Activated CD4-positive, alpha-beta T cell treated with anti-CD3 and anti-CD28 coated beads for 36 hours (primary cell): ENCODE measurements around the gene BLCAP. TPM values are rescaled to one million over a fixed set of nuclear protein-coding genes. Genes with fewer than 3 reads are reported as not detected.
"Not testable (repeated sequence)": the region's sequence is repeated elsewhere in the genome, so short reads cannot be mapped to it uniquely, and the experiment has no call there.

Source experiments
- ATAC-seq: fragments of 200-7000 bp; cut with Tn5 transposase; one replicate; pipeline ENCODE4 v1.10.0; 2021; ENCODE audit warnings: mild to moderate bottlenecking, moderate library complexity
- CTCF ChIA-PET: fragments of 350-600 bp; sonication (Branson Sonifier 250); formaldehyde crosslinking; loops from one replicate; lab custom pipeline; 2021; ENCODE audit warnings: antibody characterized with exemption; lab: Charles Lee
- POLR2A ChIA-PET: fragments of 350-600 bp; sonication (Branson Sonifier 250); formaldehyde crosslinking; loops from one replicate; lab custom pipeline; 2021; ENCODE audit warnings: antibody characterized with exemption, inconsistent platforms; lab: Charles Lee
- DNase-seq: peaks from one replicate; pipeline ENCODE4 v3.0.0-alpha.2; 2020
- H3K27ac Mint-ChIP-seq: one replicate; pipeline ENCODE4 v1.8.0; 2021; ENCODE audit warnings: mixed read lengths
- H3K27me3 Mint-ChIP-seq: one replicate; pipeline ENCODE4 v1.8.0; 2021; ENCODE audit warnings: mixed read lengths
- H3K36me3 Mint-ChIP-seq: one replicate; pipeline ENCODE4 v1.8.0; 2021; ENCODE audit warnings: low read depth, mixed read lengths
- H3K4me1 Mint-ChIP-seq: one replicate; pipeline ENCODE4 v1.8.0; 2021; ENCODE audit warnings: mixed read lengths
- H3K4me3 Mint-ChIP-seq: one replicate; pipeline ENCODE4 v1.8.0; 2021; ENCODE audit warnings: mild to moderate bottlenecking, moderate library complexity, mixed read lengths
- H3K9me3 Mint-ChIP-seq: one replicate; pipeline ENCODE4 v1.8.0; 2021; ENCODE audit warnings: low read depth, mixed read lengths
- intact Hi-C, 2 experiments: fragments of 100-400 bp; cut with DNase I in 1 of 2; cut with micrococcal nuclease in 1 of 2; formaldehyde crosslinking; loops; one replicate each; pipeline versions ENCODE4 v1.14.2 to v1.15.1; 2022 to 2024; cut with DNase I, micrococcal nuclease
- total RNA-seq, 2 experiments: library from RNA; stranded (reverse); gene quantifications; one replicate each; pipeline ENCODE4 v1.2.3, GENCODE V29; 2021

BLCAP gene, protein sequence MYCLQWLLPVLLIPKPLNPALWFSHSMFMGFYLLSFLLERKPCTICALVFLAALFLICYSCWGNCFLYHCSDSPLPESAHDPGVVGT
- 10 to 100 TPM; 17.7 to 18.6 TPM for total RNA-seq

DNA sequence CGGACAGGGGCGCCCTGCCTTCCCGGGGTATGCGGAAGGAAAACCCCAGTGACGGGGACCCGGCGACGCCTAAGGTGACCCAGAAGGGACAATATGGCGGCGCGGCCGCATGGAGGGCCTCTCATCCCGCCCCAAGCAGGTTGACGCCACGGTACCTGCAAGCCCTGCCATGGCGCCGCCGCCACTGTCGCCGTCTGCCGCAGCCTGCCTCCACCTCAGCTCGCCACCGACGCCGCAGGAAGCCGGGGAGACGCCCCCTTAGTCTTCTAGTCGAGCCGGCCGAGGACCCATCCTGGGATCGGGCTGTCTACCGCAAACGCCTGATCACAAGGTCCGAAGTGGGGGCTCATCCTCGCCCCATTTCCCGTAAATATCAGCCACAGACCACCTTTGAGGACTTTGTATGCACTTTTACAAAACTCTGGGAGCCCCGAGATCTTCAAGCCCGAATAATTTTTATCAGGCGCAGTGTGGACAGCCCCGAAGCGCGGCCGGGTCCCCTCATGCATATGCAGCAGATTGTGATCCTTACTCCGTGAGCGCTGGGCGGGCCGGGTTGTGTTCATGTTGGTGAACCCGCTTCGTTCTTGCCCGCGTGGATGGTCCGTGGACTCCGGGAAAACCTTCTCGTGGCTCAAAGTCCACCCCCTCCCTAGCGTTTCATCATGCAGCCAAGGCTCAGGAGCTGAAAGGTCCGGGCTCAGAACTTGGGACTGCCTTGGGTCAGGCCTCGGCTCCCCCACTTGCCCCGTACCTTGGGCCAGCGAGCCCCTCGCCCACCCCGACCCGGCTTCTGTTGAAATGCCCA lies at the start of gene BLCAP:
Gene BLCAP (minus strand): TSS at position 239 of the 808 bp plus-strand sequence. CDS start 8,702 bp downstream, outside the sequence.
- H3K36me3 Mint-ChIP-seq: peaks cover 2% of the 10 kb centered on the region
- ATAC-seq: peak; percentile 89
- peak; percentile 94 for DNase-seq
- H3K27ac Mint-ChIP-seq: peak within 1 kb of the TSS; percentile 98
- POLR2A ChIA-PET: no interaction called here
- no peaks in the 10 kb centered on the region for H3K9me3 Mint-ChIP-seq
- H3K27me3 Mint-ChIP-seq: no peaks in the 10 kb centered on the region
- CTCF ChIA-PET: interaction anchor here (1.0 to 1.6 kb wide), 5 partner anchors 19 to 545 kb away, joined by 3 to 5 read pairs (median 3); no protein-coding TSS in a partner anchor
- intact Hi-C loops: loop anchor here (1.0 to 10.0 kb wide), 10 partner anchors 116 to 907 kb away; partner anchors contain the start of genes MANBAL (in 2 of the 2), CTNNBL1 (in 1 of the 2), MROH8 (in 1 of the 2) and RBL1 (in 1 of the 2)
- H3K4me3 Mint-ChIP-seq: peak within 1 kb of the TSS; percentile 76
- H3K4me1 Mint-ChIP-seq: peaks cover 43% of the 10 kb centered on the region

DNA sequence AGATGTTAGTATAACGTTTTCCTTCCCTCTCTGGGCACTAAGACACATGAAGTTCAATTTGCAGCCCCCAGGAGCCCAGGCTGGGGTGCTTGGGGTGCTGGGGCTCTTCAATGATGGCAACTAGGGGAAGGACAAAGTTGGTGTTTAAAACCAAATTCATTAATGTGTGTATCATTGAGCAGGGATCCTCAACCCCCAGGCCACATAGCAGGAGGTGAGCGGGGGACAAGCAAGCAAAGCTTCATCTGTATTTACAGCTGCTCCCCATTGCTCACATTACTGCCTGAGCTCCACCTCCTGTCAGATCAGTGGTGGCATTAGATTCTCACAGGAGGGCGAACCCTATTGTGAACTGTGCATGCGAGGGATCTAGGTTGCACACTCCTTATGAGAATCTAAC lies 49.8 kb upstream of the BLCAP start:
- intact Hi-C loops, H3K36me3 Mint-ChIP-seq, H3K9me3 Mint-ChIP-seq, H3K4me3 Mint-ChIP-seq, ATAC-seq, H3K4me1 Mint-ChIP-seq, H3K27ac Mint-ChIP-seq, DNase-seq, POLR2A ChIA-PET: not testable (repeated sequence)
- CTCF ChIA-PET: interaction anchor here (0.6 kb wide), 1 partner anchor 349 kb away, joined by 3 read pairs; no protein-coding TSS in a partner anchor
- peaks cover 28% of the 10 kb centered on the region for H3K27me3 Mint-ChIP-seq

DNA sequence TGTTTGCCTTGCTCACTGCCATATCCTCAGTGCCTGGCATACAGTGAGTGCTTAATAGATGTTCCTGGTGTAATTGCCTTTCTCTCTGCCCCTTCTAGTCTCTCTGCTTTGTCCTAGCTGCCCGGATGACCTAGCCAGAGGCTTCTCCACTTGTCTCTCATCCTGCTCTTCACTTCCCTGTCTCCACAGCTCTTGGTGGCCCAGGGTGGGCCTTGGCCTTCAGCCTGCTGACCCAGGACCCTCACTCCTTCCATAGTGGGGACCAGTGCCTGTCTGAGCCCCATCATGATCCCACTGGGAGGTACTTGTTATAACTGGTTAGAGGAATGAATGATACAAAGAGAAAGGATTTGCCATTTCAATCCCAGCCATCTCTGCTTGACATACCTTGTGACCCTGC lies 49.2 kb upstream of the BLCAP start:
- intact Hi-C loops: no loop called here
- Mint-ChIP-seq H3K27me3 (peaks cover 28% of the 10 kb centered on the region), H3K27ac (no peak overlapping the region), H3K36me3 (no peaks in the 10 kb centered on the region), H3K4me3 (no peak overlapping the region), H3K4me1 (no peaks in the 10 kb centered on the region), H3K9me3 (no peaks in the 10 kb centered on the region)
- no peak for DNase-seq
- ChIA-PET POLR2A (no interaction called here), CTCF (no interaction called here)
- no peak for ATAC-seq

DNA sequence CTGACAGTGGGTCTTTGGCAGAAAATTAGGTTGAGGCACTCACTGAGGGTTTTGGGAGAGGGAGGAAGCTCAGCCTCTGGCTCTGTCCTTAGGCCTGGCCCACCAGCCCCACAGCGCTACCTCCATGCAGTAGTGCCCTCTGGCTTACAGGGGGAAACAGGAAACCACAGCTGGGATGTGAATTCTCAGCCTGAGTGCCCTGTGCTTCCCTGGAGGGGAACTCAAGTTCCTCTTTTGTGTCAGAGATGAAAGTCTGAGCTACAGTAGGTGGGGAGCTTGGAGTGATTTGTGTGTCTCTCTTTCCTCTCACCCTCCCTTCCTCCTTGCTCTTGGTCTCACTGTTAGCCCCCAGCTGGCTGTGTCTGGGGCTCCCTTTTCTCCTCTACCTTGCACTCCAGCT lies 48.2 kb upstream of the BLCAP start:
- Mint-ChIP-seq H3K4me3 (no peak overlapping the region), H3K27me3 (peaks cover 22% of the 10 kb centered on the region), H3K4me1 (no peaks in the 10 kb centered on the region), H3K9me3 (no peaks in the 10 kb centered on the region), H3K27ac (no peak overlapping the region), H3K36me3 (no peaks in the 10 kb centered on the region)
- DNase-seq (no peak), ATAC-seq (no peak)
- CTCF ChIA-PET: interaction anchor here (0.7 kb wide), 1 partner anchor 892 kb away, joined by 3 read pairs; no protein-coding TSS in a partner anchor
- POLR2A ChIA-PET: no interaction called here
- intact Hi-C loops: no loop called here

DNA sequence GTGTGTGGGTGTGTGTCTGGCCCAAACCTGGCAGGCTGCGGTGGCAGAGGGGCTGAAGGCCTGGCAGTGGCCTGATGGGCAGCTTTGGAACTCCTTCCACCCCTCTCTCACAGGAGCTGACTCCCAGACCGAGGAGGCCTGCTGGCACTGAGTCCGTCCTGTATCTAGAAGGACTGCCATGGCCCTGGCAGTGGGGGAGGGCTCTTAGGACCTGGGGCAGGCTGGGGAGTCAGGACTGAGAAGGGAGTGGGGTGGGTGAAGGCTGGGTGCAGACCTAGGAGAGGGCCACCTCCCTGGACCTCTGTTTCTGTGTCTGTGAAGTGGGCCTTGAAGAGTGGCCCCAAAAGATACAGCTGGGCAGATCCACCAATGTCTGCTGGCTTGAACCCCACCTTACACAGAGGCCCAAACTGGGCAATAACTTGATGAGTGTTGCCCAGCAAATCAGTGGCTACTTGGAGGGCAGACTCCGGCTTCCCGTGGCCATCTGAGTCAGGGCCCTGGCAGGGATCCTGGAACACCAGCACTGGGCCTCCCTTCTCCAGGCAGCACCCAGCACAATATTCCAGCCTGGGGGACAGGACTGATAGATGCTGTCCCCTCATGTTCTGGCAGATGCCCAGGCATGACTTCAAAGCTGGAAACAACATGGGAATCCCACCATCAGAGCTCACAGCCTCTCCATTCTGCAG lies 46.7 kb upstream of the BLCAP start:
- H3K9me3 Mint-ChIP-seq: no peaks in the 10 kb centered on the region
- ATAC-seq: no peak
- intact Hi-C loops: no loop called here

DNA sequence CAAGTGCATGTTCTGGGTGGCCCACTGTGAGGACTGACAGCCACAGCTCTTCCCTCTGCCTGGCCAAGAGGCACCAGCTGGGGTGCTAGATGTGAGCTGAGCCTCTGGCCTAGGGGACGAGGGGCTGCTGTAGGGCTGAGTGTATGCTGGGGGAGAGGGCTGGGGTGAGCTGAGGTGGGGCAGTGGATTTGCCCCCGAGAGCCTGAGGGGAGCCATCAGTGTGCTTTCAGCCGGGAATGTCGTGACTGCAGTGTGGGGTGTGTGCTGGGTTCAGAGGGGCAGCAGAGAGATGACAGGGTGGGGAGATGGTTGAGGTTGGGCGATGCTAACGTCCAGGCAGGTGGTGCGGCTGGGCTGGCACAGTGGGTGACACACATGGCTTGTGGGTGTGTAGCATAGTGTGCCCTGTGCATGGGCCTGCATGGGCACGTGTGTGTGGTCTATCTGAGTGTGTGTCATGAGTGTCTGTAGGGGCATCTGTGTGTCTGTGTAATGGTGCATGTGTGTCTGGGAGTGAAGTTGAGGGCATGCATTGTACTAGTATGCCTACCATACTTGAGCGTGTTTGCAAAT lies 46.0 kb upstream of the BLCAP start:
- no peak overlapping the region for H3K4me3 Mint-ChIP-seq
- H3K9me3 Mint-ChIP-seq: no peaks in the 10 kb centered on the region
- no peak for ATAC-seq
- POLR2A ChIA-PET: no interaction called here
- intact Hi-C loops: no loop called here
- CTCF ChIA-PET: interaction anchor here (0.6 kb wide), 1 partner anchor 26 kb away, joined by 3 read pairs; no protein-coding TSS in a partner anchor
- DNase-seq: no peak
- H3K27ac Mint-ChIP-seq: no peak overlapping the region
- no peaks in the 10 kb centered on the region for H3K4me1 Mint-ChIP-seq
- peaks cover 27% of the 10 kb centered on the region for H3K27me3 Mint-ChIP-seq
- no peaks in the 10 kb centered on the region for H3K36me3 Mint-ChIP-seq

More for the DNA sequence above, 46.7 kb upstream of the BLCAP start:
- Mint-ChIP-seq H3K27me3 (peaks cover 22% of the 10 kb centered on the region), H3K36me3 (no peaks in the 10 kb centered on the region), H3K4me1 (no peaks in the 10 kb centered on the region), H3K27ac (no peak overlapping the region), H3K4me3 (no peak overlapping the region)
- no peak for DNase-seq
- CTCF ChIA-PET: interaction anchor here (0.5 kb wide), 1 partner anchor 12 kb away, joined by 3 read pairs; no protein-coding TSS in a partner anchor
- POLR2A ChIA-PET: interaction anchor here (0.6 kb wide), 1 partner anchor 173 kb away, joined by 4 read pairs; no protein-coding TSS in a partner anchor

DNA sequence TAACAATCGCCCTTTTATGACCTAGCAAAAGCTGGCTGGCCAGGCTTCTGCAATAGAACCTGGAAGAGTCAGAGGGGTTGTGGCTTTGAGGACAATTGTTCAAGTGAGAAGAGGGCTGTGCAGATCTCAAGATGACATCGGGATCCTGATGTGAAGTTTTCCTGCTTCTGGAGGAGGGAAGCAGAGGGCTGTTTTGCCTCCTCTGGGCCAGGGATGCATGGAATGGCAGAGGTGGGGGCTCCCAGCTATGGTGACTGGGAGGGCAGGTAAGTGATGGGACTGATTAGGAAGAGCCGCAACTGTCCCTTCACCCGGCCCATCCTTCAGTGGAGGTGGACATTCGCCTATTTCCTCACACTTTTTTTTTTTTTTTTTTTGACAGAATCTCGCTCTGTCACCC lies 43.4 kb upstream of the BLCAP start:
- intact Hi-C loops: no loop called here
- CTCF ChIA-PET: no interaction called here

DNA sequence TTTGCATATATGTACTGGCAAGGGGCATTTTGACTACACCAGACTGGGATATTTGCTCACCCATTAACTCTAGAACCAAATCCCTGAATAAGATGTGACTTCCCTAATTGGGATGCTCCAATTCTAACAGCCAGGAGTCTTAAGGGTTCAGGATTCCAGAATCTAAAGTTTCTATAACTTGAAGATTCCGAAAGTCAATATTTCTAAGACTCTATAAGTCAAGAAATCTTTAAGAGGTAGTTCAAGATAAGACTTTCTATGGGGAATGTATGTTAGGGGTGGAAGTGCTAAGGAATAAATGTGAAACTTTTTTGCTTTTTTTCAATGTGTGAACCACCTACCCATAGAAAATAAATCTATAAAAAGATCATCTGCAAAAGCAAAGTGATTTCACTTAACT lies 42.7 kb upstream of the BLCAP start:
- Mint-ChIP-seq H3K4me1 (no peaks in the 10 kb centered on the region), H3K27ac (no peak overlapping the region), H3K27me3 (peaks cover 28% of the 10 kb centered on the region), H3K36me3 (no peaks in the 10 kb centered on the region), H3K4me3 (no peak overlapping the region), H3K9me3 (no peaks in the 10 kb centered on the region)
- intact Hi-C loops: no loop called here
- ChIA-PET POLR2A (no interaction called here), CTCF (no interaction called here)
- no peak for ATAC-seq
- no peak for DNase-seq

More for the DNA sequence above, 43.4 kb upstream of the BLCAP start:
- no peak for ATAC-seq
- H3K4me3 Mint-ChIP-seq: no peak overlapping the region
- H3K4me1 Mint-ChIP-seq: no peaks in the 10 kb centered on the region
- H3K27ac Mint-ChIP-seq: no peak overlapping the region
- peaks cover 26% of the 10 kb centered on the region for H3K27me3 Mint-ChIP-seq
- no peak for DNase-seq
- H3K36me3 Mint-ChIP-seq: no peaks in the 10 kb centered on the region
- POLR2A ChIA-PET: no interaction called here
- H3K9me3 Mint-ChIP-seq: no peaks in the 10 kb centered on the region

DNA sequence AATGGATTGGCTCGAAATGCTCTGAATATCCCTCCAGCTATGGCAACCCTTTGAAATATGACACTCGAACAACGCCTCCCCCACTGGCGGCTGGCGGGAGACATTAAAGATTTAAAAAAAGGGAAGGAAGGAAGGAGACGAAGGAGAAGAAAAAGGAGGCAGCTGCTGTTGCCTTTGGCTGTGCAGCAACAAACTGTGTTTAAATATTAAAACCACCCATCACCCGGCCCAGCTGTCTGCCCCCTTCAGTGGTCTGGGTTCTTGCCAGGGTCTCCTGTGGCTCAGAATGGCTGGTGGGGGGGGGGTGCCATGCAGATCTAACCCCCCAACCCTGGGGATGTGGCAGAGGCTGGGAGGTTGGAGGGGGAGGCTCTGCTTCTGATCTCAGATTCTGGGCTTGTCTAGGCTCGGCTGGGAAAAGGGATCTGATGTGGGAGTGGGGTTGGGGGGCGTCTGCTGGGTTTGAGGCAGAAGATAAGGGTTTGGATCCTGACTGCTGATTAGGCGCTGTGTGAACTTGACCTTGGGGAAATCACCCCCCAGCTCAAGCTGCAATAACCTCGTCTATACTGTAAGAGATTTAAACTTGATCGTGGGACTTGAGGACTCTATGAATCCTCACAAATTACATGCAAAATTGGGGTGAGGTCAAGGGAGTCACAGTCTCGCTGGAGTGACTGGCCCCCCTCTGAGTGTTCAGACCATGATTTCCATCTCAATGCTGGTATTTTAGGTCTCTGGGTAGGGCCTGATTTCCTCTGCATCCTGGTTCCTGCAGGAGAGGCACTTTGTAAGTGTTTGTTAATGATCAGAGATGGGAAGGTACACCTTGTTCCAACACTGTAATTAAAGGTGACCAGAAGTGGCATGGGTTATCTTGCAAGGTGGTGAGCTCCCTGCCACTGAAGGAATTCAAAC lies 40.3 kb upstream of the BLCAP start:
- CTCF ChIA-PET: interaction anchor here (0.7 to 1.1 kb wide), 4 partner anchors 19 to 651 kb away, joined by 3 to 5 read pairs (median 4); no protein-coding TSS in a partner anchor
- no peak for DNase-seq
- Mint-ChIP-seq H3K27ac (no peak overlapping the region), H3K4me3 (no peak overlapping the region), H3K9me3 (no peaks in the 10 kb centered on the region), H3K36me3 (no peaks in the 10 kb centered on the region), H3K27me3 (peaks cover 32% of the 10 kb centered on the region), H3K4me1 (no peaks in the 10 kb centered on the region)
- POLR2A ChIA-PET: no interaction called here
- intact Hi-C loops: loop anchor here (10.0 kb wide), 2 partner anchors 327 to 487 kb away; no protein-coding TSS in a partner anchor
- no peak for ATAC-seq

DNA sequence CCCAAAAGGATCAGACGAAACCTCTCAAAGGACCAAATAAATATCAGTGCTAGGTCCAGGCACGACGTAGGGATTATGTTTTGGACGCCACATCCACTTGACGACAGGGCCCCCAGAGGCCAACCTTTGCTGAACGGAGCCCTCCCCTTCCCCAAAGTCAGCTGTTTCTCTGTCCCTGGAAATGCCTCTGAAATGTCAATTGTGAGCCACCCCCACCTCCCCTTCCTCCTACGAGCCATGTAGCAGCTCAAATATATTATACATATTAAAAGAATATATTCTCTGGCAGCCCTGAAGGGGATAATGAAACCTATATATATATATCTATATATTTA lies 39.6 kb upstream of the BLCAP start:
- Mint-ChIP-seq H3K4me3 (no peak overlapping the region), H3K9me3 (no peaks in the 10 kb centered on the region), H3K27ac (no peak overlapping the region), H3K27me3 (peaks cover 32% of the 10 kb centered on the region), H3K4me1 (no peaks in the 10 kb centered on the region), H3K36me3 (no peaks in the 10 kb centered on the region)
- ChIA-PET POLR2A (no interaction called here), CTCF (interaction anchor here (0.7 to 1.2 kb wide), 3 partner anchors 19 to 351 kb away, joined by 3 to 5 read pairs (median 4); no protein-coding TSS in a partner anchor)
- DNase-seq (no peak), ATAC-seq (no peak)
- intact Hi-C loops: loop anchor here (10.0 kb wide), 2 partner anchors 328 to 488 kb away; no protein-coding TSS in a partner anchor
